Kasumi-1 (cell line): Measurements from ENCODE around the gene CLPTM1L.
"Not testable (repeated sequence)": the region's sequence is repeated elsewhere in the genome, so short reads cannot be mapped to it uniquely, and the experiment has no call there.

ENCODE experiments used
- DNase-seq, 2 experiments: peaks; one replicate each; lab custom pipeline; 2025; lab: John Stamatoyannopoulos, UW

Gene CLPTM1L

DNA sequence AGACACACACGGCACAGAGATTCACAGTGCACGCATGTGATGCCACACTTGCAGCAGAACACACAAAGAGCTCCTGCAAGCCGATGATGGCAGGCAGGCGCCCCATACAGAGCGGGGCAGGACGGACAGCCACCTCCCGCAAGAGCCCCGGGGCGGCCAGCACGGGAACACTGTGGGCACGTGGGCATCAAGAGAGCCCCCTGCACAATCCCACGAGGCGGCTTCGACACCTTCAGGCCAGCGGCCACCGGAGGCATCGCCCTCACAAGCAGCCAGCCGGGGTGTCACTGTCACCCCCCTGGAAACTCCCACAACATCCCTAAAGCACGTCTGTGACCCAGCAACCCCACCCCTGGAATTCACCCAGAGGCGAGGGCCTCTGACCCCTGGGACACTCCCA, 68.0 kb downstream of the CLPTM1L start:
- no peak for DNase-seq

DNA sequence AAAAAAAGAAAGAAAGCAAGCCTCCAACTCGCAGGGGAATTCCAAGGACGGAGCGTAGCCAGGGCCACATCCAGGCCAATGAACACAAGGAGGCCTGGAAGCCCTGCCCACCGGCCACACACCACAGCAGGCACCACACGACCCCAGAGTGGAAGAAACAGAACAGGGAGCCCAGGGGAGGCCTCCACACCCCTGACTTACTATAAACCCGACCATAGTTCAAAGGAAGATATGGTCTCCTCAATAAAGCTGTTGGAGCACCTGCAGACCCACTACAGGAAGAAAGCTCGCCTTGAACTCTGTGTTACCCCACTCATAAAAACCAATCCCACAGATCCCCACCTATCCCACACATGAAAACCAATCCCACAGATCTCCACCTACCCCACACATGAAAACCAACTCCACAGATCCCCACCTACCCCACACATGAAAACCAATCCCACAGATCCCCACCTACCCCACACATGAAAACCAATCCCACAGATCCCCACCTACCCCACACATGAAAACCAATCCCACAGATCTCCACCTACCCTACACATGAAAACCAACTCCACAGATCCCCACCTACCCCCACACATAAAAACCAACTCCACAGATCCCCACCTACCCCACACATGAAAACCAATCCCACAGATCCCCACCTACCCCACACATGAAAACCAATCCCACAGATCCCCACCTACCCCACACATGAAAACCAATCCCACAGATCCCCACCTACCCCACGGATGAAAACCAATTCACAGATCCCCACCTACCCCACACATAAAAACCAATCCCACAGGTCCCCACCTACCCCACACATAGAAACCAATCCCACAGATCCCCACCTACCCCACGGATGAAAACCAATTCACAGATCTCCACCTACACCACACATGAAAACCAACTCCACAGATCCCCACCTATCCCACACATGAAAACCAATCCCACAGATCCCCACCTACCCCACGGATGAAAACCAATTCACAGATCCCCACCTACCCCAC, 69.2 kb downstream of the CLPTM1L start:
- DNase-seq, result not testable (repeated sequence)

- DNase-seq, result no peak
Measured at GRCh38 chr5:1274471-1274870, 70.4 kb downstream of the CLPTM1L start.

- DNase-seq, result no peak
Measured at GRCh38 chr5:1273745-1274144, 71.2 kb downstream of the CLPTM1L start.

- no peak for DNase-seq
Measured at GRCh38 chr5:1272201-1272600, 72.7 kb downstream of the CLPTM1L start.

DNA sequence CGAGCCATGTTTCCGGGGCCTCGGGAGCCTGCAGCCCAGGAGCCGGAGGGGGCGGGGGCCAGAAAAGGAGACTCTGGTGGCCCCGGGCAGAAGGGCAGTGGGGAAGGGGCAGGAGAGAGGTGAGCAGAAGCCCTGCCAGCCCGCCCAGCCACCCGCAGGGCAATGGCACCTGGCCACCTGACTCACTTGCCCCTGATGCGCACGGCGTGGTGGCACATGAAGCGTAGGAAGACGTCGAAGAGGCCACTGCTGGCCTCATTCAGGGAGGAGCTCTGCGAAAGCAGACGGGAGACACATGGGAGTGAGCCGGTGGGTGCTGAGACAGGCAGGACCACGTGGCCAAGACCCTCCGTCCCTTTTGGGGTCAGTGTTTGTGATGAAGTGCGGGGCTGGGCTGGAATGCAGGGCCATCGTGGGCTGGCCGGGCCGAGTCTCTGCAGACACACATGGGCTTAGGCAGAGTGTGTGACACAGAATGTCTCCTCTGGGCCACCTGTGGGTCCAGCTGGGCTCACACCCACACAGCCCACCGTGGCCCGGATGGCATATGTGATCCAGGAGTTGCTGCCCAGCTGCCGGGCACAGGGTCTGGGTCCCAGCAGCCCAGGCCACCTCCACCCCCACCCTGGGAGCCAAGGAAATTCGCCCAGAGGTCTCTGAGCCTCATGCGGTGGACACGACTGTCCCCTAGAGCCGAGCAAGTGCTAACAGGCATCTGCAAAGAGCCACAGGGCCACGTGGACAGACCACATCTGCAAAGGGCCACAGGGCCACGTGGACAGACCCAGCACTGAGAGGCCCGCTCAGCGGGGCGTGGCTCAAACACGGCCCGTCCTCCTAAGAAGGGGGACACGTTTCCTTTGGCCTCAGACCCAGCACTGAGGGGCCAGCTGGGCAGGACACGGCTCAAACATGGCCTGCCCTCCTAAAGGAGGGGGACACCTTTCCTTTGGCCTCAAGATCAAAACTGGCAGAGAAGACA, 73.7 kb downstream of the CLPTM1L start:
- no peak for DNase-seq

DNA sequence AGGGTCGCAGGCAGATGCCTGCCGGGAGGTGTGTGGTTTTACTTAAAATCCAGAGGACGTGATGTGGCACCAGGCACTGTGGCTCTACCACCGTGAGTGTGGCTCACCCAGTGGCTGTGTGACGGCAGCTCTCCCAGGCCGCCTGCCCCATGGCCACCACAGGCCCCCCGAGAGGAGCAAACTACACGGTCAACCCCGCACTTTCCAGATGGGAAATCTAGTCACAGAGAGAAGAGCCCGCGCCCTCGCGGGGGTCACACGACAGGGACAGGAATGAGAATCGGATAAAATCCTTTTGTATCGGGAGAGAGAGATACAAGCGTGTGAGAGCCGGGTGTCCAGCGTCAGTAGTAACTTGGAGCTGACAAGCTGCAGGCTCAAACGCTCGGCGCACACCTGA, 74.5 kb downstream of the CLPTM1L start:
- DNase-seq, result no peak

- no peak for DNase-seq
Measured at GRCh38 chr5:1268666-1269065, 76.2 kb downstream of the CLPTM1L start.

DNA sequence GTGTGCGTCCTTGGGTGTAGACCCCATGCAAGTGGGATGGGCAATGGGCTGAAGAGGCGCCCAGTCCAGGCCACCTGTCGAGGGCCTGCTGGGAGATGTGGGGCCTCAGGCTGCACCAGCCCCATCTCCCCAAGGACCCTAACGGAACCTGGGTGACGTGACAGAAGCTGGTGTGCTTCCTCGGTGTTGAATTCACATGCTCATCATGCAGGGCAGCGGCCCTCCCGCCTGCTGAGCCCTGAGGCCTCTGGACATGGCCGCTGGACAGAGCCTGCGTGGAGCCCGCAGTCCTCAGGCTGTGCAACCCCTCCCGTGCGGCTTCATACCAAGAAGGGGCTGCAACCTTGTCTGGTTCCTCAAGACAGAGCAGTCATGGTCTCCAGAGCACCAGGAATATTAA, 76.8 kb downstream of the CLPTM1L start:
- DNase-seq, result no peak
